GM19043 (cell line): ENCODE data around the gene TTC14.

ENCODE experiments used
- ATAC-seq: cut with Tn5 transposase; IDR thresholded peaks from one replicate; pipeline ENCODE4 v1.9.1; 2021; ENCODE audit warnings: low read depth; ENCODE audit not compliant: unreplicated experiment

The TTC14 gene

DNA sequence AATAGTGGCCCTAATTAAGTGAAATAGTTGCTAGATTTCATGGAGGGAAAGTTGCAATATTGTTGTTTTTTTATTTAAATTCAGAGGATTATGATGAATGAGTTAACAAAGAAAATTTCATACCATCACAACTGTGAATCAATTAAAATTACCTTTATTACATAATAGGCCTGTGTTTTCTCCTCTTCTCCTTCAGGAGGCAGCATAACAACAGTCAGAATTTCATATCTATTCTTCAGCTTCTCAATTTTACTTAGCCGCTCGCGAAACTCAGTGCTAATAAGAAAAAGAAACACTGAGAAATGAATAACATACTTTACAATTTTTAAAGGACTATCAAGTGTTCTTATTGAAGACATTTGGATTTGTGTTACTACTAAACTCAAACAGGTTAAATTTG lies 29.4 kb downstream of the TTC14 start:
- no peak for ATAC-seq

DNA sequence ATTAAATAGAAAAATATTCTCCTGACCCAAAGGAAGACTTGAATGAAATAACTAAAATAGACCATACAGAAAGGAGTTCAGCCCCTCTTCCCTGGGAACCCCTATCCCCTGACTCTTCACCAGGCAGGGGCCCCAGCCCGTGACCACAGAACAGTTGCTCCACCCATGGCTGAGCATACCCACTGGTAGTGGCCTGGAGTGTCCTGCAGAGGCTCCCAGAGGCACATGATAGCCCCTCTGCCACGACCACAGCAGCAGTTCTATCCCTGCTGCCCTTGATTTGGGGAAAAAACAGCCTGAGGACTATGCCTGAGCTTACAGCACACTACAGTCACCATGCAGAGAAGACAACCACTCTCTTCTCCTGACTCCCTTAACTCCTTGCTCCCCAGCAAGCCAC lies 31.8 kb downstream of the TTC14 start:
- ATAC-seq: no peak

DNA sequence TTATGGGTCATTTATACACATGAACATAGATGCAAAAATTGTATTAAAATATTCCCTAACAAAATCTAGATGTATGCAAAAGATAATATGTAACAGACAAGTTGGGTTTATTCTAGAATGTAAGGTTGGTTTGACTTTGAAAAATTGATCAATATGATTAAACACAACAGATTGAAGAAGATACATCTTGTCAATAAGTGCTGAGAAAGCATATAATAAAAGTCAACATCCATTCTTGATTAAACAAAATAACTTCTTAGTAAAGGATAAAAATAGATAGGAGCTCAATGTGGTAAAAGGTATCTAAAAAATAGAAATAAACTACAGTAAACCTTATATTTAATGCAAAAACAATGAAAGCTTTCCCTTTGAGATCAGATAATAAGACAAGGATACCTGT lies 39.0 kb downstream of the TTC14 start:
- ATAC-seq: no peak

GRCh38 chr3:180646187-180646790 lies 44.3 kb downstream of the TTC14 start:
- ATAC-seq: no peak

DNA sequence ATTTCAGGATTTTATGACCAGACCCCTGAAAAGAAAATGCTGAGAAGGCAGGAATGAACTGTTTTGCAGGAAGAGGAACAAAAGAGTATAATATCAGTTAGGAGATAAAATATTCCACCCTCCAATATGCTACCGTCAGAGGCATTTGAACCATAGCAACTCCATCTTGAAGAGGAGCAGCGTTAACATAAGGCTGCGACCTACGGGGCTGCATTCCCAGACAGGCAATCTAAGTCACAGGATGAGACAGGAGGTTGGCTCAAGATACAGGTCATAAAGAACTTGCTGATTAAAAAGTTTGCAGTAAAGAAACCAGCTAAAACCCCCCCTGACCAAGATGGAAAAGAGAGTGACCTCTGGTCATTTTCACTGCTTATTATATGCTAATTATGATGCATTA lies 54.4 kb downstream of the TTC14 start:
- ATAC-seq: no peak

DNA sequence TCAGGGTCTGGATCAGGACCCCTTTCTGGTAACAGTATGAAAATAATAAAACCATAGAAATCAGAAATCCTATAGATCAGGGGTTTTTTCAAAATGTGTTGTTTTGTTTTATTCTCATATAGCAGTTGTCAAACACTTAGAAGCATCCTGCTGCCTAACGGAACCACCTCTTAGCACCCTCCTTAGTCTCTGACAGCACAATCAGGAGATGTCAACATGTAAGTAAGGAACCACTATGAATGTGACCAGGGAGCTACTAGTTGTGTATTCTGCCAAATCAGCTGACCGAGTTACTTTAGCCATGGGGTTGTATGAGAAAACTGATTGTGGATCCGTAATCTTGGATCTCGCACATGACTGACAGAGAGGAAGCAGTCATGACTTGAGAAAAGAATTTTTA lies 55.1 kb downstream of the TTC14 start:
- no peak for ATAC-seq
